GM21528 (cell line): ENCODE measurements around the gene SRBD1.

Experiments
- ATAC-seq: cut with Tn5 transposase; IDR thresholded peaks from one replicate; pipeline ENCODE4 v1.9.1; 2021; ENCODE audit warnings: mild to moderate bottlenecking, moderate library complexity; ENCODE audit not compliant: unreplicated experiment, low FRiP score

SRBD1 gene

DNA sequence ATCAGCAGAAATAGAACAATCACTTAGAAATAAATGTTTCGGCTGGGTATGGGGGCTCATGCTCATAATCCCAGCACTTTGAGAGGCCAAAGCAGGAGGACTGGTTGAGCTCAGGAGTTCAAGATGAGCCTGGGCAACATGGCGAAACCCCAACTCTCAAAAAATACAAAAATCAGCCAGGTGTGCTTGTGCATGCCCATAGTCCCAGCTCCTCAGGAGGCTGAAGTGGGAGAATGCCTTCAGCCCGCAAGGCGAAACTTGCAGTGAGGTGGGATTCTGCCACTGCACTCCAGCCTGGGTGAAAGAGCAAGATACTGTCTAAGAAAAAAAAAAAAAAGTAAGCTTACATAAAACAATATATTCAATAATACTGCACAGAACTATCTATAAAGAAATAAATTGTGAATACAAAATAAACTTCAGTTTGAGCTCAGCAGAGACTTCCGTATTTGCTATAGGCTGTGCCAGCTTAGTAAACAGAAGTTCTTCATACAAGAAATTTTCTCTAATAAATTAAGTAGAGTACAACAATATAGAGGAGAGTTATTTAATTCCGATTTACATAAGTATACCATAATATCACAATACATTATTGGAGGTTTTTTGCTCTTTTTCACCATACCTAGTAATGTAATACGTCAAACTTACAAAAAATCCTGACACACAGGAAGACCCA is 43.6 kb downstream of the SRBD1 start:
- peak; percentile 35 for ATAC-seq

DNA sequence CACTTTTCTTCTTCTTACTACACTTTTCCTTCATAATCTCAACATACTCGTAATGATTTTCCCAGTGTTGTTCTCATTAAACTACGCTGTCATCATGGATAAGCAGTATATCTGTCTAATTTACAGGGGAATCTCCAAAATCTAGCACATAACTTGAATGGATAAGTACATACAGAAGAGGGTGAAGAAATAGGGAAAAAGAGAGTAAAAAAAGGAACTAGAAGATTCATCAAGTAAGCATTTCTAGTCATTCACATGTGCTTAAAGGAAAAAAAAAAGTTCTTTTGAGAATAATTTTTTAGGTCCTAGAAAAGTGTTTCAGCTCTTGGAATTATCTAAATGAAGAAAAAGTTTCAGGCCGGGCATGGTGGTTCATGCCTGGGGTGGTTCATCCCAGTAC is 51.6 kb downstream of the SRBD1 start:
- ATAC-seq, result no peak

DNA sequence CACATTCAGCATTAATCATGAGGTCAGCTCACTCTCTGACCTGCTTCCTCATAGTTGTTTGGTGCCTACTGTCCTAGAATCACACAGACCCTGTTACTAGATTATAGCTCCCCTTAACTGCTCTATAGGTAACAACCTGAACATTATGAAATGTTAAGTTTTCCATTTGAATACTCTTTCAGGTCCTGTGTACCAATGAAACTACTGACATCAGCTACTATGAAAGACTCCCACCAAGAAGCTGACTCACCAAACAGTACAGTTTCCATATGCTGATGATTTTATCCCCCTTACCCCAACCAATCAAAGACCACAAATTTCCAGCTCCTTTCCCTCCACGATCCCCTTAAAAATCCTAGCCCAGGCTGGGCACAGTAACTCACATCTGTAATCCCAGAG is 56.3 kb downstream of the SRBD1 start:
- no peak for ATAC-seq

- no peak for ATAC-seq
Observed at GRCh38 chr2:45554073-45554741, 56.9 kb downstream of the SRBD1 start.

GRCh38 chr2:45551862-45552261 is 59.2 kb downstream of the SRBD1 start:
- no peak for ATAC-seq

GRCh38 chr2:45545943-45546342 is 65.1 kb downstream of the SRBD1 start:
- no peak for ATAC-seq

- ATAC-seq, result no peak
Observed at GRCh38 chr2:45543257-45543656, 67.8 kb downstream of the SRBD1 start.

DNA sequence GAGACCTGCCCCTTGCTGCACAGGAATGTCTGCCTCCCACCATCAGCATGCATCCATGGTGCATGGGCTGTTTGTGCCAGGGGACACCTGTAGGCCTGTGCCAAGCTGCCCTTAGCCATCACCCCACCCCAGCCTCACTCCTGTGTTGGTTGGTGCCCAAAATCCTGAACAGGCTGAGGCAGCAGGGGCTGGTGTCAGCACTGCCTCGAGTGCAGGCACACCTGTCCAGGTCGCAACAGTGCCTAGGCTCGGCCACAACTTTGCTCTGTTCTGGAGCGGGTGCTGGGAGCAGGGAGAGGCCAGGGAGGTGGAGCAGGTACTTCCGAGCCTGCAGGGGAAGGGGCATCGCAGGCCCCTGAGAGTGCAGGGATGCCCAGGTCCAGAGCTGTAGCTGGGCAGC is 69.1 kb downstream of the SRBD1 start:
- no peak for ATAC-seq

DNA sequence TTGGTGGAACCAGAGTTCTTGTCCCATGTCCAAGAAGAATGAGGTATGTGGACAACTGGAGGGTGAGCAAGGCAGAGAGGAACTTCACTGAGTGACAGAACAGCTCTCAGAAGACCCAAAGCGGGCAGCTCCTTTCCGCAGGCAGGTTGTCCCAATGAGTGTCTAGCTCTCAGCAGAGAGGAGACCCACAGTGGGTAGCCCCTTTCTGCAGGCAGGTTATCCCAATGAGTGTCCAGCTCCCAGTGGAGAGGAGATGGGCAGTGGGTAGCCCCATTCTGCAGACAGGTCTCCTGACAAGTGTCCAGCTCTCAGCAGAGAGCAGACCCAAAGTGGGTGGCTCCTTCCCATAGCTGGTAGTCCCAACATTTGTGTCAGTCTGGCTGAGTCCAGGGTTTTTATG is 69.6 kb downstream of the SRBD1 start:
- ATAC-seq, result no peak

DNA sequence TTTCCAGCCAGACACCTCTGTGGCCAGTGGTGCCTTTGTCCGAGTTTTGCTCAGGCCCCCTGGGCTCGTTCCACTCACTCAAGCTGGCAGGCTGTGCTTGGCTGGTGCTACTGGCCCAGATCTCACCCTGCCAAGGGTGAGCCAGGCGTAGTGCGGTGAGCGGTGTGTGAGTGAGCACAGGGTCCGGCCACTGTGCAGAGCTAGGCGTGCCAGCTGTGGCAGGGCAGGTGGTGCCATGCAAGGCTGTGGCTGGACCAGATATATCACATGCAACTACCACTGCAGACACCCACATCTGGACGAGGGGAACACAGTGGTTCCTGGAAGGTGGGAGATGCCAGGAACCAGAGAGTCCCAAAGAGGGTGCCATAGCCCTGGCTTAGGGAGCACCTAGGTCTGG is 70.1 kb downstream of the SRBD1 start:
- no peak for ATAC-seq

GRCh38 chr2:45533771-45534170 is 77.3 kb downstream of the SRBD1 start:
- no peak for ATAC-seq

DNA sequence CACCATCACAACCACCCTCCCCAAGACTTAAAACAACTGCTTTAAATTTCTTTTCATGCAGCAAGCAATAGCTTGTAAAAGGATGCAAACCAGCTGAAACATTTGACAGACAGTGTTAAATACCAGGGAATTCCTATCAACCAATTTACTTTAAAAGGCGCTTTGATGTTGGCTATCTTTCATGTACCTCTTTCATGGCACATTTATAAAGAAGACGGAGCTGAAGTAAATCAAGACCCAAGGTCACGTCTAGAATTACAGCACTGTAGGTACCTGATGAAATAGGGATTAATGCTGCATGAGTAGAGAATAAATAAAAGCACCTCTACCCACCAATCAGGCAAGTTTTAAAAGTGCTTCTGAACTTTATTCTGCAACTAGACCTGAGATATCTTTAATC is 78.9 kb downstream of the SRBD1 start:
- no peak for ATAC-seq

DNA sequence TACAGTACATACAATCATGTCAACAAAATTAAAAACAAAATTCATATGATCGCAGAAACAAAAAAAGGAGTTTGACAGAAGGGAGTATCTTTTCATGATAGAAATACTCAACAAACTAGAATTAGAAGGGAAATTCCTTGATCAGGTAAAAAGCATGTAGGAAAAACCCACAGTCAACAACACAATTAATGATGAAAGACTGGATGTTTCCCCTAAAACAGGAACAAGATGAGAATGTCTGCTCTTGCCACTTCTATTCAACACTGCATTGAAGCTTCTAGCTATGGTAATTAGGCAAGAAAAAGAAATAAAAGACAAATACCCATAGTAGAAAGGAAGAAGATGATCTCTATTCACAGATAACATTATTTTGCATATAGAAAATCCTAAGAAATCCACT is 87.1 kb downstream of the SRBD1 start:
- no peak for ATAC-seq

DNA sequence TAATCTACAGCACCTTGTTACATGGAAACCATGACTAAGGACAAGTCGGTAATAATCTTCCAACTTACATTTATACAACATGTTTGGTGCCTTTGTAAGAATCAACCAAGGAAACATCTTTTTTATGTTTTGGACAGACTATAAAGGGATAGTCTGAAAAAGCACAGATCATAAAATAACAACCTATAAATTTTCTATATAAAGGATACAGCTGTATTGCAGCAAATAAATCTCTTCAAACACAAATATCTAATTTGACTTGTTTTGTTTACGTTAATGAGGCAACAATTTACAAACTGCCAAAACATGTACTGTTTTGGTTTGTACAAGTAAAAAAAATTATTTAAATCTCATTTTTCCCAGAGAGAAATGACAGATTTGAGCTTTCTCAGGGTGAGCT is 92.5 kb downstream of the SRBD1 start:
- no peak for ATAC-seq

- ATAC-seq, result no peak
Observed at GRCh38 chr2:45510701-45511420, 100.2 kb downstream of the SRBD1 start.

- no peak for ATAC-seq
Observed at GRCh38 chr2:45506756-45507155, 104.3 kb downstream of the SRBD1 start.

DNA sequence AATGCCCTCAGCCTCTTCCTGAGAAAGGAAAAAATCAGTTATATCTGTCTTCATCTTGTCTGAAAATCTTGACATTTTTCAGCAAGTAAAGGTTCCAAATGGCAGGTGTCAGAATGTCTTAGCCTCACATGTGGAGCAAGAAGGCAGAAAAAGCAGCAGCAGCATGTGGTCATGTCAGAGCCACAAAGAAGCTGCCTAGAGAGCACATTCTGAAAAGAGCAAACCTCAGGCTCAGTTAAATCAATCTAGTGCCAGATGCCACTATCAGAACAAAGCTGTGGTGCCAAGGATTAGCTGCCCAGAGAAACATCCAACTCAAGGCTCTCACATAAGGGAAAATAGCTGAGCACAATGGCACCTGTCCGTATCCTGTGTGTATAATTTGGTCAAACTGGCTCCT is 105.9 kb downstream of the SRBD1 start:
- ATAC-seq, result no peak

DNA sequence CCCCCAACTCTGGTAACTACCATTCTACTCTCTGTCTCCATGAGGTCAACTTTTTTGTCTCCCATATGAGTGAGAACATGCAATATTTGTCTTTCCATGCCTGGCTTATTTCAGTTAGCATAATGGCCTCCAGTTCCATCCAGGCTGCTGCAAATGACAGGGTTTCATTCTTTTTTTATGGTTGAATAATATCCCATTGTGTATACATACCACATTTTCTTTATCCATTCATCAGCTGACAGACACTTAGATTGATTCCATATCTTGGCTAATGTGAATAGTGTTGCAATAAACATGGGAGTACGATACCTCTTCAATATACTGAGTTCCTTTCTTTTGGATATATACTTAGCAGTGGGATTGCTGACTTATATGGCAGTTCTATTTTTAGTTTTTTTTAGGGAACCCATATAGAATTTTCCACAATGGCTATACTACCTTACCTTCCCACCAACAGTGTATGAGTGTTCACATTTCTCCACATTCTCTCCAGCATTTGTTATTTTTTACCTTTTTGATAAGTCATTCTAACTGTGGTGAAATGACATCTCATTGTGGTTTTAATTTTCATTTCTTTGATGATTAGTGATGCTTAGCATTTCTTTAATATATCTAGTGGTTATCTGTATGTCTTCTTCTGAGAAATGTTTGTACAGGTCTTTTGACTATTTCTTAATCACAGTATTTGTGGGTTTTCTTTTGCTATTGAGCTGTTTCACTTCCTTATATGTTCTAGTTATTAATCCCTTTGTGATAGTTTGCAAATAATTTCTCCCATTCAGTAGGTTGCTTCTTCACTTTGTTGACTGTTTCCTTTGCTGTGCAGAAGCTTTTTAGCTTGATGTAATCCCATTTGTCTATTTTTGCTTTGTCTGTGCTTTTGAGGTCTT is 112.2 kb downstream of the SRBD1 start:
- ATAC-seq, result no peak

DNA sequence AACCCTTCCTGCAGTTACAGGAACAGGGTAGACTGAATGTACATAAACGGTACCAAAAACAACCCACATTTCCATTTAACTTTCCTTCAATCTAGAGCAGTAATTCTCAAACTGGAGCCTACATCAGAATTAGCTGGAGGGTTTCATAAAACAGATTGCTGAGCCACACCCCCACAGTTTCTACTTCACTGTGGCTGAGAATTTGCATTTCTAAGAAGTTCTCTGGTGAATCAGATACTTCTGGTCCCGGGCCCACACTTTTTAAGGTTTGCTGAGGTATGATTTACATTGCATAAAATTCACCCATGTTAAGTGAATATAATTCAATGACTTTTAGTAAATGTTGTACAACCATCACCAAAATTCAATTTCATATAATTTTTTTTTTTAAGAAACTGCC is 113.7 kb downstream of the SRBD1 start:
- no peak for ATAC-seq

DNA sequence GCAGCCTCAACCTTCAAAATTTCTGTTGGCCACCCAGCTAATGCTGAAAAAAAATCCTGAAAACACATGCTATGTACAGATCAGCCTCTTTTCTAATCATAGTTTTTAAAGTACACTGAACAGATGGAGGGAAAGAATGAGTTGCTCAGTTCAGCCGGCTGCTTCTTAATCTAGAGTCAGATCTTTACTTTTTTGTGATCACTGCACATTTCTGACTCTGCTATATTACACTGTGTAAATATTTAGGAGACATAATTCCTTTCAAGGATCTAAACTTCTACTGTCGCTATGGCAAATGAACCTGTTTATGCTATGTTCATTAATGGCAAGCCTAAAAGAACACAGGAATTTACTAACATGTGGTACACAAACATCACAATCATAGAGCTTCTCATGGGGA is 114.2 kb downstream of the SRBD1 start:
- ATAC-seq, result no peak

GRCh38 chr2:45494978-45495293 is 116.1 kb downstream of the SRBD1 start:
- no peak for ATAC-seq
